Myometrial cell (primary cell): Measurements from ENCODE around the gene SERPINI2. TPM values are rescaled to one million over a fixed set of nuclear protein-coding genes. Genes with fewer than 3 reads are reported as not detected.

Source experiments
- total RNA-seq: library from RNA; depleted of rRNA; stranded (reverse); fragments of >200 nt; gene quantifications from 2 replicates; pipeline ENCODE4 v1.2.3, GENCODE V29; 2015

Gene SERPINI2, protein sequence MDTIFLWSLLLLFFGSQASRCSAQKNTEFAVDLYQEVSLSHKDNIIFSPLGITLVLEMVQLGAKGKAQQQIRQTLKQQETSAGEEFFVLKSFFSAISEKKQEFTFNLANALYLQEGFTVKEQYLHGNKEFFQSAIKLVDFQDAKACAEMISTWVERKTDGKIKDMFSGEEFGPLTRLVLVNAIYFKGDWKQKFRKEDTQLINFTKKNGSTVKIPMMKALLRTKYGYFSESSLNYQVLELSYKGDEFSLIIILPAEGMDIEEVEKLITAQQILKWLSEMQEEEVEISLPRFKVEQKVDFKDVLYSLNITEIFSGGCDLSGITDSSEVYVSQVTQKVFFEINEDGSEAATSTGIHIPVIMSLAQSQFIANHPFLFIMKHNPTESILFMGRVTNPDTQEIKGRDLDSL
- total RNA-seq, result not detected in 2 replicates

DNA sequence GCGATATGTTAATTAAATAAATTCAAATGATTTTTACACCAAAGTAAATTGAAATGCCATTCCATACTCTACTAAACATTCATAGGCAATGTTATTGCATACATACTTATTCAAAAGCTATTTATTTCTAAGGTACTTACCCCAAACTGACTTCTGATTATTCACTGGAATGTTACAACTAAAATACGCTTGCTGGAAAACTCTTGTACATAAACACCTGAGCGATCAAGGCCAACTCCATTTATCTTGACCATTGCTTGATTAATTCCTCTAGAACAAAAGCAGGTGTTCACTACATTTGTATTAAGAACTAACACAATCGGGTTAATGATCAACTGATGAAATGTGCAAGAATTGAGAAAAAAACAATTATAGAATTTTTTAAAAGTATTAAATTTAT, at the start of gene SERPINI2:
TSS of gene SERPINI2 (minus strand) at position 180 of the 400 bp plus-strand sequence. CDS start 2,208 bp downstream, outside the sequence.

Other genes with a start within 250 kb of the SERPINI2 start
- not detected in 2 replicates for gene ZBBX, start 93.7 kb downstream of the SERPINI2 start, total RNA-seq
- not detected in 2 replicates for gene WDR49, start 179.9 kb upstream of the SERPINI2 start, total RNA-seq